ENCODE data around the gene NUP62. TPM values are rescaled to one million over a fixed set of nuclear protein-coding genes. Genes with fewer than 3 reads are reported as not detected.
A peak's percentile ranks its signal among the peaks of the same experiment; 100 is the strongest.

Gene NUP62
- total RNA-seq, 1 donor from 2014 or later = 38.8 TPM

DNA sequence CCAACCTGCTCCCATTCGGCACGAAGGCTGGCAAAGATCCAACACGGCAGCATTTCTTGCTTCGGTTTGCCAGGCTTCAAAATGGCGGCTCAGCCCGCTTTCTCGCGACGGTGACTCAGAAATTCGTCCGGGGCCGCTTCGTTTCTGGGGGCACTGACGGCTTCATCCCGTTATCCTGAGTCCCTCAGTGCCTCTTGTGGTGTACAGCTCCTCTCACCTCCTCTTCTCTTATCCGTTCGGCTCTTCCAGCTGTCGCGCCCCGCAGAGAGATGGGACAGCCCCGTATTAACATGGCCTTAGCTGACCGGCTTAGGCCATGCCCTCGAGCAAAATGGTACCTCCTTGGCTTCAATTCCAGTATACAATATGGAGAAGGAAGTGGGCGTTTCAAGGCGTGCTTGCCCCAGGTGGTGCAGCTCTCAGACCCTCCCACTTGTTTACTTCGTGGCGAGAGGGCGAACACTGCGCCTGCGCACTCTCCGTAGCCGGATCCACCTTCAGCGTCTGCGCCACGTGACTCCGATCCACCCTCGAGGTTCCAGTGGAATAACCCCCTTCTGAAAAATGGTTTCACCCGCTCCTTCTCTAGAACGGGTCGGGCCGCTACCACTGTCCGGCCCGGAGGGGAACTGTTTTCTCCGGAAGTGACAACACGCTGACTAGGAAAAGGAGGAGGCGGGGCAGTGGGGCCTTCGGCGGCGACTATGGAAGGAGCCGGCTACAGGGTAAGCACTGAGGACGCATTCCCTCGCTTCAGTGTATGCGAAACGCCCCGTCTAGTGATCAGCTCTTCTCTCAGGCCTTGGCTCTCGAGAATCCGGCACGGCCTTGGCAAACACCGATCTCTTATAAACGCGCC is 52.1 kb downstream of the NUP62 start, which contains the start of the genes AKT1S1 and TBC1D17:
Gene AKT1S1, minus strand, starts transcription at position 336 of the 859 bp plus-strand sequence. CDS start 4,060 bp downstream, outside the sequence.
Gene TBC1D17, plus strand, starts transcription at position 683 of the 859 bp plus-strand sequence. Its CDS starts 22 bp downstream, at position 705.
- peak within 1 kb of the TSS; percentile 85 to 100 for H3K4me3 ChIP-seq
- DNase-seq (ENCODE audit: low spot score in 2 of 2) = peak; percentile 98 to 100
- H3K36me3 ChIP-seq = peaks cover 32% of the 10 kb centered on the region in 2 donors
- peaks cover 11 to 23% of the 10 kb centered on the region in 2 donors for H3K4me1 ChIP-seq
- H3K27me3 ChIP-seq = no peaks in the 10 kb centered on the region
- no peak for TF ChIP-seq CTCF (IDR thresholded peaks at IDR 0.05)
- peak within 1 kb of the TSS; percentile 99 for H3K27ac ChIP-seq
- intact Hi-C loops (cut with DNase I) = loop anchor here (1.0 to 2.0 kb wide), 4 partner anchors 52 to 500 kb away; partner anchors contain the start of genes ATF5, FUZ, NR1H2 and NUP62
- H3K9me3 ChIP-seq = no peaks in the 10 kb centered on the region

DNA sequence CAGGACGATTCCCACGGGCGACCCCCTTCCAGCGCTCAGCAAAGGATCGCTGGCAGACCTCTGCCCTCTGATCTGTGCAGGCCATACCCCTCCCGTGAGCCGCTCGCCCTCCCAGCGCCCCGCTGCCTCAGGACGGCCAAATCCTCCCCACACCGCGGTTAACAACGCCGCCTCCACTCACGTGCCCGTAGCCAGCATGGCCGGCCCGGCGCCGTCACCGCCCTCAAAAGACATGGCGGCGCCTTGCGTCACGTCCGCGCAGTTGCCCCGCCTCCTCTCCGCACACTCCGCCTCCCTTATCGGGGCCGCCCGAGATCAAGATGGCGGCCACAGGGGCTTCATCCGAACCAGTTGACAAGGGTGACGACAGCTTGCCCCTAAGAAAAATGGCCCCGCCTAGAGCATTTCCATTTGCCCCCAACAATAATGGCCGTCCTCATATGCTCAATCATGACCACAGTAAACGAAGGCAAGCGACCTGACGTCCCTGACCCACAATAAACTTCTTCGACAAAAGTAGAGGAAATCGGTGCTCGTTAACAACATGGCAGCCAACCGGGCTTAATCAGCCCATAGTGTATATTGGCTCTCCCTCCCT is 52.8 kb downstream of the NUP62 start:
- Histone ChIP-seq H3K4me3 (peak overlapping the region; percentile 85 to 100), H3K36me3 (peaks cover 24 to 25% of the 10 kb centered on the region in 2 donors), H3K4me1 (peaks cover 11 to 23% of the 10 kb centered on the region in 2 donors), H3K27ac (peak overlapping the region; percentile 99), H3K27me3 (no peaks in the 10 kb centered on the region), H3K9me3 (no peaks in the 10 kb centered on the region)
- intact Hi-C loops (cut with DNase I) = loop anchor here (1.0 to 2.0 kb wide), 6 partner anchors 9 to 500 kb away; partner anchors contain the start of genes ATF5, FUZ, NR1H2 and NUP62
- TF ChIP-seq CTCF (IDR thresholded peaks at IDR 0.05) = no peak
- DNase-seq (ENCODE audit: low spot score in 2 of 2) = peak; percentile 94 to 99

DNA sequence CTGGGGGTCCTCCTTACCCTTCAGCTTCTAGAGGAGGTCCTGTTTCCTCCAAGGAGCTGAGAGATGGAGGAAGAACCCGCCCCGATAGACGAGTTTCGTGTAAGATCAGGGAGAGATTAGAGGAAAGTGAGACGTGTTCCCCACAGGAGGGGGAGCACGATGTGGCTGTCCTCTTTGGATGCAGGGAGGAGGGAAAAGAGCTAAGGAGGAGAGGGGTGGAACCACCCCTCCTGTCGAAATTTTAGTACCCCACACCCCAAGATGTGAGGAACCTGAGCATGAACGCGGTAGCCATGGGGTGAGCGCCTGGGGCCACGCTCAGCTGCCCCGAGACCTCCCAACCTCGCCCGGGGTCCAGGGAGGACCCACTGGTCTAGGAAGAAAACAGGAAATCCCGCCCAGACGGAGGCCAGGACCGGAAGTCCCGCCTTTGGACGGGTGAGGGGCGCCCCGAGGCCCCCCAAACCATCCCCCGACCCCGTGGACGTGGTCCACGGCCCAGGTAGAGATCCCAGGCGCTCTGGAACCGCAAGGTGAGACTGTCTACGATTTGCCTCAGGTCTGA is 53.4 kb downstream of the NUP62 start:
- H3K4me1 ChIP-seq = peaks cover 11 to 23% of the 10 kb centered on the region in 2 donors
- intact Hi-C loops (cut with DNase I) = loop anchor here (1.0 to 2.0 kb wide), 5 partner anchors 9 to 501 kb away; partner anchors contain the start of genes ATF5, NR1H2, NUP62 and PNKP

DNA sequence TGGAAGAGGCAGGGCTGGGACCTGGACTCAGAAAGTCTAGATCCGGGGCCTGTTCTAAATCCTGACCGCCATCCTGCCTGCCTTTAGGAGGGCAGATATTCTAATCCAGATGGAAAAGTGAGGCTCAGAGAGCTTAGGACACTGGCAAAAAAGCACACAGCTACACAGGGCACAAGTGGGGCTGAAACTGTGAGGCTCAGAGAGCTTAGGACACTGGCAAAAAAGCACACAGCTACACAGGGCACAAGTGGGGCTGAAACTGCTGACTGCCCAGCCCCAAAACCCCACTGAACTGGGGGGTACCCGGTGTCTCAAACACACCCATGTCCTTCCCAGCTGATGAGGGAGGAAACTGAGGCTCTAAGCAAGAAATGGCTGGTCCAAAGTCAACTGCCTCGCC is 54.1 kb downstream of the NUP62 start:
- no peak for DNase-seq (ENCODE audit: low spot score in 2 of 2)
- Histone ChIP-seq H3K27me3 (no peaks in the 10 kb centered on the region), H3K27ac (peak overlapping the region; percentile 99), H3K4me3 (peak overlapping the region; percentile 85 to 100), H3K36me3 (peaks cover 11 to 18% of the 10 kb centered on the region in 2 donors), H3K4me1 (peaks cover 11 to 29% of the 10 kb centered on the region in 2 donors), H3K9me3 (no peaks in the 10 kb centered on the region)
- intact Hi-C loops (cut with DNase I) = no loop called here
- no peak for TF ChIP-seq CTCF (IDR thresholded peaks at IDR 0.05)

More for the DNA sequence above, 53.4 kb downstream of the NUP62 start:
- Histone ChIP-seq H3K27me3 (no peaks in the 10 kb centered on the region), H3K27ac (peak overlapping the region; percentile 99), H3K9me3 (no peaks in the 10 kb centered on the region), H3K4me3 (peak overlapping the region; percentile 85 to 100), H3K36me3 (peaks cover 19 to 24% of the 10 kb centered on the region in 2 donors)
- no peak for TF ChIP-seq CTCF (IDR thresholded peaks at IDR 0.05)
- DNase-seq (ENCODE audit: low spot score in 2 of 2) = peak in 1 of 2 donors; percentile 81

GRCh38 chr19:49874503-49875157 is 54.7 kb downstream of the NUP62 start:
- DNase-seq (ENCODE audit: low spot score in 2 of 2) = no peak
- intact Hi-C loops (cut with DNase I) = no loop called here
- Histone ChIP-seq H3K9me3 (no peaks in the 10 kb centered on the region), H3K4me1 (peaks cover 11 to 33% of the 10 kb centered on the region in 2 donors), H3K36me3 (peaks cover 8 to 12% of the 10 kb centered on the region in 2 donors), H3K27ac (peak overlapping the region in 1 of 2 donors; percentile 99), H3K27me3 (no peaks in the 10 kb centered on the region), H3K4me3 (no peak overlapping the region)
- TF ChIP-seq CTCF (IDR thresholded peaks at IDR 0.05) = no peak
